ENCODE results near the gene MTO1.
"Not testable (repeated sequence)": the region's sequence is repeated elsewhere in the genome, so short reads cannot be mapped to it uniquely, and the experiment has no call there.

GRCh38 chr6:73459474-73459873 lies 2.1 kb upstream of the MTO1 start:
- not testable (repeated sequence) for TF ChIP-seq CTCF (conservative IDR thresholded peaks at IDR 0.05; ENCODE audit: low read length); EZH2phosphoT487 (IDR thresholded peaks at IDR 0.05; ENCODE audit: borderline replicate concordance, low read depth, low read length)
